HepG2 (cell line): ENCODE results near the gene ERCC6L2. TPM values are rescaled to one million over a fixed set of nuclear protein-coding genes. Genes with fewer than 3 reads are reported as not detected.

ENCODE experiments used
- CEBPZ ChIP-seq: IDR thresholded peaks from 2 replicates; pipeline ENCODE4 v1.6.1; 2012; ENCODE audit warnings: low read length, improper control_type of control experiment
- ETV6 ChIP-seq: sonication (generic); formaldehyde crosslinking; conservative IDR thresholded peaks from 2 replicates; pipeline ENCODE4 v1.4.0; 2020; ENCODE audit warnings: missing genetic modification reagents
- KDM1A ChIP-seq: IDR thresholded peaks from 2 replicates; pipeline ENCODE4 v1.6.1; 2016; ENCODE audit warnings: missing compliant biosample characterization
- NAIF1 ChIP-seq: sonication (generic); formaldehyde crosslinking; IDR thresholded peaks from 2 replicates; pipeline ENCODE4 v1.5.0; 2020; ENCODE audit warnings: mild to moderate bottlenecking, missing genetic modification reagents, borderline replicate concordance
- POLR2AphosphoS2 ChIP-seq: IDR thresholded peaks from 2 replicates; pipeline ENCODE4 v1.6.1; 2011; ENCODE audit warnings: low read depth, low read length, improper control_type of control experiment
- SALL1 ChIP-seq: sonication (generic); formaldehyde crosslinking; IDR thresholded peaks from 2 replicates; pipeline ENCODE4 v1.8.0; 2022; ENCODE audit warnings: mild to moderate bottlenecking, missing genetic modification reagents
- SNAPC5 ChIP-seq: sonication (generic); formaldehyde crosslinking; IDR thresholded peaks from 2 replicates; pipeline ENCODE4 v1.8.1; 2023; ENCODE audit warnings: mild to moderate bottlenecking, missing genetic modification reagents, borderline replicate concordance
- SRSF4 ChIP-seq: fragments of 200-400 bp; formaldehyde crosslinking; IDR thresholded peaks from one replicate; pipeline ENCODE4 v1.6.1; 2018; ENCODE audit warnings: mild to moderate bottlenecking, low read depth, low read length, moderate library complexity; ENCODE audit not compliant: poor library complexity, severe bottlenecking
- ZFP36L2 ChIP-seq: sonication (generic); formaldehyde crosslinking; IDR thresholded peaks from 2 replicates; pipeline ENCODE4 v1.4.0; 2020; ENCODE audit warnings: missing genetic modification reagents
- ZNF296 ChIP-seq: sonication (generic); formaldehyde crosslinking; conservative IDR thresholded peaks from 2 replicates; pipeline ENCODE4 v1.5.0; 2020; ENCODE audit warnings: mild to moderate bottlenecking, missing genetic modification reagents
- ZNF343 ChIP-seq: sonication (generic); formaldehyde crosslinking; IDR thresholded peaks from 2 replicates; pipeline ENCODE4 v1.4.0; 2020; ENCODE audit warnings: mild to moderate bottlenecking, missing genetic modification reagents
- ZNF574 ChIP-seq: sonication (generic); formaldehyde crosslinking; IDR thresholded peaks from 2 replicates; pipeline ENCODE4 v1.4.0; 2020; ENCODE audit warnings: missing genetic modification reagents
- ZNF639 ChIP-seq: conservative IDR thresholded peaks from 2 replicates; pipeline ENCODE4 v1.6.1; 2018; ENCODE audit warnings: missing genetic modification reagents
- ZNF687 ChIP-seq: sonication (generic); formaldehyde crosslinking; IDR thresholded peaks from 2 replicates; pipeline ENCODE4 v1.5.1; 2020; ENCODE audit warnings: mild to moderate bottlenecking, missing genetic modification reagents, moderate library complexity
- ZNF784 ChIP-seq: sonication (generic); formaldehyde crosslinking; IDR thresholded peaks from 2 replicates; pipeline ENCODE4 v1.5.1; 2020; ENCODE audit warnings: missing genetic modification reagents, mild to moderate bottlenecking, borderline replicate concordance
- polyA plus RNA-seq, 8 experiments: library from polyadenylated mRNA; depleted of rRNA in 3 of 8; stranded (reverse) in 7 of 8; unstranded in 1 of 8; fragments of >200 nt; fragmentation: Illumina TruSeq in 4 of 8; extraction: Trizol in 4 of 8; gene quantifications; 2 replicates each; pipeline versions ENCODE4 v1.2.1 to v1.2.3, GENCODE V29; 2011 to 2016; ENCODE audit warnings: low read depth in 4 of 8, missing spikeins in 1 of 8, mixed read lengths in 1 of 8; ENCODE audit not compliant: insufficient read depth in 1 of 8
- total RNA-seq, 5 experiments: library from RNA; depleted of rRNA; stranded (reverse); fragments of >200 nt; fragmentation: Illumina TruSeq; extraction: Trizol; gene quantifications; 2 replicates each; pipeline ENCODE4 v1.2.3, GENCODE V29; 2016; ENCODE audit warnings: low read depth in 1 of 5

Gene ERCC6L2
- total and polyA plus RNA-seq, 2 of the 13 experiments (the other 11 are each of a cell fraction or from before 2014, with no cell fraction given) = 13.4 to 45.9 TPM

- TF ChIP-seq ZNF687 (CRISPR knock-in tag) (peak; percentile 98), ZNF343 (CRISPR knock-in tag) (peak; percentile 86; the same call in 1 of the 2 replicates), CEBPZ (no peak), NAIF1 (CRISPR knock-in tag) (no peak), POLR2AphosphoS2 (0 out of 2 replicates have a peak, but pooled peaks have one; percentile 68), ETV6 (no peak; the same call in 1 of the 2 replicates), ZNF784 (CRISPR knock-in tag) (peak; percentile 57), SRSF4 (no peak), ZNF296 (CRISPR knock-in tag) (no peak), ZNF639 (CRISPR knock-in tag) (peak; percentile 59; the same call in 1 of the 2 replicates), KDM1A (CRISPR knock-in tag) (peak; percentile 66; the same call in 1 of the 2 replicates), SNAPC5 (CRISPR knock-in tag) (0 out of 2 replicates have a peak, but pooled peaks have one; percentile 61), ZFP36L2 (no peak), ZNF574 (CRISPR knock-in tag) (peak; percentile 94), SALL1 (CRISPR knock-in tag) (peak; percentile 84)
Measured at GRCh38 chr9:95875305-95876137, at the start of gene ERCC6L2 (continued).
